Measurements from ENCODE around the gene KLHL29.

Gene KLHL29

GRCh38 chr2:23476786-23477185, 91.8 kb downstream of the KLHL29 start:
- no peak for DNase-seq (ENCODE audit: low read depth)

- no peak for DNase-seq (ENCODE audit: low read depth)
Observed at GRCh38 chr2:23477392-23477791, 92.4 kb downstream of the KLHL29 start.

GRCh38 chr2:23478087-23478932, 93.3 kb downstream of the KLHL29 start:
- DNase-seq (ENCODE audit: low read depth), result no peak

- no peak for DNase-seq (ENCODE audit: low read depth)
Observed at GRCh38 chr2:23478933-23479683, 94.1 kb downstream of the KLHL29 start.

GRCh38 chr2:23480957-23481797, 96.2 kb downstream of the KLHL29 start:
- no peak for DNase-seq (ENCODE audit: low read depth)

DNA sequence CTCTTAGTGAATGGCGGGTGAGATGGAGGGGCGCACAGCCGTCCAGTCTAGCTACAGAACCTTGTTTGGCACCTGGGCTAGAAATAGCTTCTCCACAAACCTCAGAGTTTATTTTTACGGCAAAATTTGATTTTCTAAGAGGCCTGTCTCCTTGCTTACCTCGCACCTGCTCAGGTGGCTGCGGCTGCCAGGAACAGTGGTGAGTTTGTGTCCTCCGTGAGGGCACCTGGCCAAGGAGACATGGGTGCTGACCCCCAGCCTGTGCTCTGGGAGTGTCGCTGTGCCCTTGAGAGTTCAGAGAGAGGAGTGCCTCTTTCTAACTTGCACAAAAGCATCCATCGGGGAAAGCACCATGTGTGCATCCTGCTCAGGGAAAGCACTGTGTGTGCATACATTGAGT, 97.2 kb downstream of the KLHL29 start:
- DNase-seq (ENCODE audit: low read depth), result no peak

- no peak for DNase-seq (ENCODE audit: low read depth)
Observed at GRCh38 chr2:23482607-23483006, 97.6 kb downstream of the KLHL29 start.

- no peak for DNase-seq (ENCODE audit: low read depth)
Observed at GRCh38 chr2:23483791-23484190, 98.8 kb downstream of the KLHL29 start.

GRCh38 chr2:23484275-23484674, 99.3 kb downstream of the KLHL29 start:
- no peak for DNase-seq (ENCODE audit: low read depth)

DNA sequence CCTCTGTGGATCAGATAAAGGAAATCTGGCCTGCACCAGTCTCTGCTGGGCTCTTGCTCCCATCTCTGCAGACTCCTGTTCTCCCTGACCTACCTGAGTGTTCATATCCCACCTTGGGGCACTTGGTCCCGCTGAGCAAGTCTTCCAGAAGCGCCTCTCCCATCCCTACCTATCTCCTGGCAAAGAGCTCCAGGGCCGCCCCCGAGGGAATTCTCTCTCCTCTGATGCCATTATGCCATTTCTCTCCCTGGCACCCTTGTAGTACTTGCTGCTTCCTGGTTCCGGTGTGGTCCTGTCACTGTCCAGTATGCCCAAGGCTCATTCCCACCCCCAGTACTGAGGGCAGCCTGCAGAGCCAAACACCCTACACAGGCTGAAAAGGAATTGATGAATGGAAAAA, 99.8 kb downstream of the KLHL29 start:
- DNase-seq (ENCODE audit: low read depth), result no peak

- no peak for DNase-seq (ENCODE audit: low read depth)
Observed at GRCh38 chr2:23485261-23485660, 100.3 kb downstream of the KLHL29 start.

DNA sequence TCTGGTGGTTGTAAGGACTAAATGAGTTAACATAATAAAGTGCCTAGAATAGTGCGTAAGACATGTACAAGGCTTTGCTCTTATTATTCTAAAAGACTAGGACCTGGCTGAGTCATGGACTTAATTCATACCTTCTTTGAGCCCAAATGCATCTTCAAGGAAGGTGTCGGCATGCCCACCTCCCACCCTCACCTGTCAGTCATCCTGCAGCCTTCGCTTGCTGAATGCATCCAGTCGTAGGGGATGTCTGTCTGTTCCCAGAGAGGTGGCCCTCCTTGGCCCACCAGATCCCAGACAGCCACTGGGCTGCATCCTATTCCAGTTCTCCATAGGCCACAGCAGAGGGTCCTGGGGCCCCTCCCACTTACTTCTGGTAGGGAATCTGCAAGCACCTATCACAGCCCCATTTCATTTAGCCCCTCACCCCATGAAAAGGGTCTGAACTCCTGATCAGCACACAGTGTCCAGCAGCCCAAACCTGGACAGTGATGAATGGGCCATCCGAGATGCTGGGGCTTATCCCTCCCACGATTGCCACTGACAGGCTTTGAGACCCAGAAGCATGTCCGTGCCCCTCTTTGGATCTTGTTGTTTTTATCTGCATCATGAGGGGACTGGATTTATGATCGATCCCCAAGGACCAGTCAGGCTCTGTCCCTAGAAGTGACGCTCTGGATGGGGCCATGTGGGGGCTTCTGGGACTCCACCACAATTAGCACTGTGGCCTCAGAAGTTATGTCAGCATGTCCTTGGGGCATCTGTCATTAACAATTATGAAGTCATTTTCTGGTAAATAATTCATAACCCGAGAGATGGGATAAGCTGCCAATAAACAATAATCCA, 101.1 kb downstream of the KLHL29 start:
- no peak for DNase-seq (ENCODE audit: low read depth)

GRCh38 chr2:23486684-23487075, 101.7 kb downstream of the KLHL29 start:
- DNase-seq (ENCODE audit: low read depth), result no peak

DNA sequence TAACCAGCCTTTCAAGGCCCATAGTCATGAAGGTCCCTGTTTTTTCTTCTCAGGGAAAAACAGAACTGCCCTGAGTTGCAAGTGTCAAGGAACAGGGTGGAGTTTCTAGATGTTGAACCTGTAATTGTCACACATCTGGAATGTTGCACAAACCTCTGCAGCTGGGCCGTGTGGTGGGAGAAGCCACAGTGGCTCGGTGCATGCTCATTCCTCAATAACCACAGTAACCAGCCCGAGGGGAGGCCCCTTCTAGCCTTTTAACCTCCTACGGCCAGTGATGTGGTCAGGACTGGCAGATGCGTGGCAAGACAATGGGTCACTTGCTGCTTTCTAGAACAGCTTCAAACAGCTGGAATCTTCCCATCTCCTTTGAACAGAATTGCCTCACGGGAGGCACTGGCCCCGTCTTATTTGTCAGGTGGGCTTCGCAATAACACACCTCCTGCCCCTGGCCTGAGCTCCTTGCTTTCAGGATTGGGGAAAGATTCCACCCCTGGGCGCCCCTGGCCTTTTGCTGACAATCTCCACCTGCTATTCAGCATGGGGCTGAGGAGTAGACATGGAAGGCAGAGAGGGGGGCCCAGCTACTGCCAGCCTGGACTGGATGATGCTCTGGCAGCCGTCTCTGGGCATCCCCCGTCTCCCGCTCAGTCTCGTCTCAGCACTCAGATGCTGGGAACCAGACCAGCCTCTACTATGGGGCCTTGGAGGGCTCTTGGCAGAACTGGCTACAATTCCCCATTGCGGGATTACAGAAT, 102.9 kb downstream of the KLHL29 start:
- no peak for DNase-seq (ENCODE audit: low read depth)

DNA sequence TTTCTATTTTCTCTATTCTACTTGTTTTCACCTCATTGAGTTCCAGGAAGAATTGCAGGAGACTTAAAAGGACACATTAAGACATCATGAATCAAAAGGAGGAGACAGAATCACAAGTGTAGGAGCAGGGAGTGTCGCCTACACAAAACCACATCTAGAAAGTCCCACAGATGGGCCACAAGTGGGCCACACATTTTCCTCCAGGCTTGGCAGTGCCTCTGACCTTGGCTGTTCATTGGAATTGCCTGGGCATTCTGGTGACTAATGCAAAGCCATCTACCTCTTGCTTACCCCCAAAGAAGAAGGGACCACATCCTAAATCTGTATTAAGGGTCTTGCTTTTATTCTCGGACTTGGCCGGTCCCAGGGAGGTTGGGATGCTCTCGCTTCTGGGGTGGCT, 103.6 kb downstream of the KLHL29 start:
- DNase-seq (ENCODE audit: low read depth), result no peak

- no peak for DNase-seq (ENCODE audit: low read depth)
Observed at GRCh38 chr2:23489471-23490322, 104.7 kb downstream of the KLHL29 start.

DNA sequence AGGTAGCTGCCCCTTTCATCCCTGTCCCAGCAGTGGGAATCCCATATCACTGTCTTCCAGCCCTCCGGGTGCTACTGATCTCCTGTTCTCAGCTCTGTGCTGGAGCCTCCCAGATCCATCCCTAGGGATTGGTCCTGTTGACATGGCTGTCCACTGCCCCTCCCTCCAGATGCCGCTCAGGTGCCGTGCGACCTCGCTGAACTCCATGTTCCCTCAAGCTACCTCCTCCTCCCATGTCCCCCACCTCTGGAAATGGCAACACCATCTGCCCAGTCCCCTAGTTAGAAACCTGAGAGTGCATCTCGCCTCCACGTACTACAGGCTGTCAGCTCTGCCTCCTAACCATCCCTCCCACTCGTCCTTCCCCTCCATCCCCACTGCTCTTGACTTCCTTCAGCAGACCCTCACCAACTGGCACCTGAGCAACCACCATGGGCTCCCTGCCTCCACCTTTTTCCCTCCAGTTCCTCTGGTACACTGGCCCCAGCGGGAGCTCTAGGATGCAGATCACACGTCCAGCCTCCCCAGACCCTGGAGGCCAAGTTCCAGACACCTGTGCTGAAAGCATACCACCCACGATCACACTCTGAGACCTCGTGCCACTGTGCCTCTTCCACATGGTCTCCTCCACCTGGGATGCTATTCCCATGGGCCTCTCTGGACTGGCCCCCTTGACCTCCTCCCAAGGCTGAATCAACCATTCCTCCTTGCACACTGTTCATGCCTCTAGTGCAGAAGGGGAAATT, 106.8 kb downstream of the KLHL29 start:
- no peak for DNase-seq (ENCODE audit: low read depth)

DNA sequence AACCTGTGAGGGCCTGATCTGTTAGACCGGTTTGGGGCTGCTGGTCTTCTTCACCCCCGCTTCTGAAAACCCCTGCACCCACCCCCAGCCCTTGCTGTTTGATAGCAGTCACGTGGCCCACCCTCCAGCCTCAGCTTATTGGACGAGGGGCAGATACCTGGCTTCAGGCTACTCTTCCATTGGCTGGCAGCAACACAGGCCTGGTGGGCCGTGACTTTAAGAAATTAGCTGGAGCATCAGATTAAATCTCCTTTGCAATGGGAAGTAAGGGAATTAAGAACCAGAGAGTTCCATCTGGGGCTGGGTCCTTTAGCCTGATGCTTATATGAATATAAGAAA, 107.3 kb downstream of the KLHL29 start:
- no peak for DNase-seq (ENCODE audit: low read depth)

- no peak for DNase-seq (ENCODE audit: low read depth)
Observed at GRCh38 chr2:23492921-23493320, 107.9 kb downstream of the KLHL29 start.

Data from stimulated activated CD8-positive, alpha-beta memory T cell treated with anti-CD3 and anti-CD28 coated beads, Interleukin-12 subunit alpha, Interleukin-12 subunit beta, amount 100 ng/mL, for 4 hours (primary cell).